Trophoblast cell (in vitro differentiated cells and primary cell): Measurements from ENCODE around the gene GTF2H2C.

ENCODE experiments used
- DNase-seq, 2 donors: peaks; one replicate each; pipeline ENCODE4 v3.0.0-alpha.2; 2016
- H2AFZ ChIP-seq: 2 replicates; pipeline ENCODE4 v1.6.1; 2013; ENCODE audit warnings: low read length, moderate library complexity, mild to moderate bottlenecking; ENCODE audit not compliant: insufficient read depth, poor library complexity
- H2AK5ac ChIP-seq: 2 replicates; pipeline ENCODE4 v1.6.1; 2013; ENCODE audit warnings: mild to moderate bottlenecking, low read length
- H2BK120ac ChIP-seq: 2 replicates; pipeline ENCODE4 v1.6.1; 2013; ENCODE audit warnings: low read length, mild to moderate bottlenecking, moderate library complexity; ENCODE audit not compliant: insufficient read depth, poor library complexity
- H2BK12ac ChIP-seq: 2 replicates; pipeline ENCODE4 v1.6.1; 2013; ENCODE audit warnings: mild to moderate bottlenecking, low read length, moderate library complexity
- H2BK5ac ChIP-seq: 2 replicates; pipeline ENCODE4 v1.6.1; 2013; ENCODE audit warnings: low read length, low read depth, moderate library complexity, mild to moderate bottlenecking; ENCODE audit not compliant: poor library complexity
- H3K14ac ChIP-seq: 2 replicates; pipeline ENCODE4 v1.6.1; 2013; ENCODE audit warnings: mild to moderate bottlenecking, low read length
- H3K18ac ChIP-seq: 2 replicates; pipeline ENCODE4 v1.6.1; 2013; ENCODE audit warnings: mild to moderate bottlenecking, low read length
- H3K23ac ChIP-seq: 2 replicates; pipeline ENCODE4 v1.6.1; 2013; ENCODE audit warnings: low read length
- H3K27ac ChIP-seq: 2 replicates; pipeline ENCODE4 v1.5.1; 2013; ENCODE audit warnings: low read depth, mild to moderate bottlenecking, inconsistent platforms, low read length, moderate library complexity
- H3K27me3 ChIP-seq: 2 replicates; pipeline ENCODE4 v1.6.1; 2013; ENCODE audit warnings: inconsistent platforms, mild to moderate bottlenecking, low read length, moderate library complexity; ENCODE audit not compliant: insufficient read depth
- H3K36me3 ChIP-seq, 2 experiments: 1 replicate in 1 of 2; 2 replicates in 1 of 2; pipeline ENCODE4 v1.6.1; 2013; ENCODE audit warnings: low read length in 2 of 2, mild to moderate bottlenecking in 2 of 2, moderate library complexity in 1 of 2; ENCODE audit not compliant: insufficient read depth in 2 of 2, control insufficient read depth in 1 of 2
- H3K4ac ChIP-seq: 2 replicates; pipeline ENCODE4 v1.6.1; 2013; ENCODE audit warnings: low read depth, mild to moderate bottlenecking, low read length, moderate library complexity
- H3K4me1 ChIP-seq, 2 experiments: 1 replicate in 1 of 2; 2 replicates in 1 of 2; pipeline ENCODE4 v1.6.1; 2013; ENCODE audit warnings: low read length in 2 of 2, mild to moderate bottlenecking in 2 of 2, moderate library complexity in 1 of 2; ENCODE audit not compliant: insufficient read depth in 2 of 2, control insufficient read depth in 1 of 2
- H3K4me2 ChIP-seq: 2 replicates; pipeline ENCODE4 v1.6.1; 2013; ENCODE audit warnings: inconsistent platforms, mild to moderate bottlenecking, low read length, moderate library complexity
- H3K4me3 ChIP-seq: 2 replicates; pipeline ENCODE4 v1.5.1; 2013; ENCODE audit warnings: mild to moderate bottlenecking, low read depth, low read length, inconsistent platforms
- H3K79me1 ChIP-seq: one replicate; pipeline ENCODE4 v1.6.1; 2013; ENCODE audit warnings: low read length
- H3K79me2 ChIP-seq: 2 replicates; pipeline ENCODE4 v1.6.1; 2013; ENCODE audit warnings: low read length, mild to moderate bottlenecking; ENCODE audit not compliant: control insufficient read depth, insufficient read depth, poor library complexity
- H3K9ac ChIP-seq: 2 replicates; pipeline ENCODE4 v1.6.1; 2013; ENCODE audit warnings: mild to moderate bottlenecking, low read length
- H3K9me3 ChIP-seq: 2 replicates; pipeline ENCODE4 v1.6.1; 2013; ENCODE audit warnings: low read depth, mild to moderate bottlenecking, control low read depth, inconsistent platforms, low read length; ENCODE audit not compliant: insufficient read depth
- H4K12ac ChIP-seq: 2 replicates; pipeline ENCODE4 v1.6.1; 2013; ENCODE audit warnings: low read depth, mild to moderate bottlenecking, low read length, moderate library complexity
- H4K8ac ChIP-seq: 2 replicates; pipeline ENCODE4 v1.6.1; 2013; ENCODE audit warnings: low read depth, mild to moderate bottlenecking, low read length, moderate library complexity
- H4K91ac ChIP-seq: one replicate; pipeline ENCODE4 v1.6.1; 2013; ENCODE audit warnings: low read depth, mild to moderate bottlenecking, low read length, moderate library complexity
- WGBS: extraction: QIAGEN DNeasy Blood & Tissue Kit; methylation state at CpG from one replicate; pipeline ENCODE4 v1.1.7; 2013; ENCODE audit warnings: missing lambda C conversion rate; ENCODE audit not compliant: insufficient read length, insufficient coverage; ENCODE audit errors: extremely low coverage; 5-methylcytosine and 5-hydroxymethylcytosine counted together

The GTF2H2C gene

GRCh38 chr5:69525490-69525889 lies 34.5 kb upstream of the GTF2H2C start:
- Histone ChIP-seq H3K27me3 (no peaks in the 10 kb centered on the region), H2AFZ (no peak overlapping the region), H3K4ac (no peak overlapping the region), H3K27ac (no peak overlapping the region), H2AK5ac (no peak overlapping the region), H2BK120ac (no peak overlapping the region), H4K91ac (no peak overlapping the region), H3K79me1 (peaks cover 4% of the 10 kb centered on the region), H3K4me3 (no peak overlapping the region), H3K18ac (no peak overlapping the region), H4K8ac (no peak overlapping the region), H3K4me2 (no peak overlapping the region), H3K79me2 (no peaks in the 10 kb centered on the region), H3K23ac (no peak overlapping the region), H3K14ac (no peak overlapping the region), H3K9me3 (no peaks in the 10 kb centered on the region), H4K12ac (no peak overlapping the region), H3K4me1 (peaks cover 4 to 12% of the 10 kb centered on the region in 2 experiments), H2BK5ac (no peak overlapping the region), H3K36me3 (no peaks in the 10 kb centered on the region), H3K9ac (no peak overlapping the region), H2BK12ac (no peak overlapping the region)
- WGBS: no CpG with 5 or more reads among the region's 2 CpGs
- DNase-seq: no peak

- no CpG with 5 or more reads among the region's 9 CpGs for WGBS
- H3K23ac ChIP-seq: no peak overlapping the region
- H3K27ac ChIP-seq: no peak overlapping the region
- no peak overlapping the region for H4K91ac ChIP-seq
- H2BK12ac ChIP-seq: no peak overlapping the region
- H2AFZ ChIP-seq: no peak overlapping the region
- H3K79me1 ChIP-seq: peaks cover 4% of the 10 kb centered on the region
- H3K4me3 ChIP-seq: no peak overlapping the region
- no peak overlapping the region for H4K12ac ChIP-seq
- H3K79me2 ChIP-seq: no peaks in the 10 kb centered on the region
- no peak overlapping the region for H2BK120ac ChIP-seq
- H3K4me1 ChIP-seq: peaks cover 4 to 12% of the 10 kb centered on the region in 2 experiments
- no peak overlapping the region for H4K8ac ChIP-seq
- no peaks in the 10 kb centered on the region for H3K9me3 ChIP-seq
- H3K18ac ChIP-seq: no peak overlapping the region
- H2BK5ac ChIP-seq: no peak overlapping the region
- no peak overlapping the region for H3K4me2 ChIP-seq
- no peak overlapping the region for H3K9ac ChIP-seq
- no peak for DNase-seq
- no peak overlapping the region for H3K4ac ChIP-seq
- H3K36me3 ChIP-seq: no peaks in the 10 kb centered on the region
- H2AK5ac ChIP-seq: no peak overlapping the region
- H3K27me3 ChIP-seq: no peaks in the 10 kb centered on the region
- H3K14ac ChIP-seq: no peak overlapping the region
Measured at GRCh38 chr5:69526660-69527059, 33.3 kb upstream of the GTF2H2C start.

DNA sequence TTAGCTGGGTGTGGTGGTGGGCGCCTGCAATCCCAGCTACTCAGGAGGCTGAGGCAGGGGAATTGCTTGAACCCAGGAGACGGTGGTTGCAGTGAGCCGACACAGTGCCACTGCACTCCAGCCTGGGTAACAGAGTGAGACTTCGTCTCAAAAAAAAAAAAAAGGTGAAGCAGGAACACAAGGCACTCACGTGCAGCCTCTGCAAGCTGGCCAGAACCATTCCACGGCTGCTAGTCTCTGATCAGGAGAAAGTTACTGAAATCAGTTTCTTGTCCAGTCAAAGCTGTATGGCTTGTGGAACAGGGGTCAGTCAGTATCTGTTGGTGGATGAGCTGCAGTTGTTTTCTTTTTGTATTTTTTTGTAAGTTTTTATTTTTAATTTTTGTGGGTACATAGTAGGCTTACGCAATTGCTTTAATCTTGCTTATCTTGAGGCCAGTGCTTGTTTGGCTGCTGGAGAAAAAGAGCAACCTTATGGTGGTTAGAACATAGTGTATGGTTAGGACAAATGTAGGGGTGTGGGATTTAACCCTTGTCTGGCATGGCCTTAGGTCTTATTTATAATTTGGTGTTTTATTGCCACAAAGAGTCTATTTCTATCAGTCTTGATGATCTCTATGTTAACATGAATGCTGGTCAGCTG lies 32.7 kb upstream of the GTF2H2C start:
- peaks cover 4 to 12% of the 10 kb centered on the region in 2 experiments for H3K4me1 ChIP-seq
- H3K4ac ChIP-seq: no peak overlapping the region
- no peak overlapping the region for H3K9ac ChIP-seq
- peak overlapping the region; percentile 17 for H3K4me2 ChIP-seq
- H3K79me2 ChIP-seq: no peaks in the 10 kb centered on the region
- no peak overlapping the region for H3K18ac ChIP-seq
- H3K27ac ChIP-seq: peak overlapping the region; percentile 39
- H3K36me3 ChIP-seq: no peaks in the 10 kb centered on the region
- H3K4me3 ChIP-seq: no peak overlapping the region
- H2BK5ac ChIP-seq: no peak overlapping the region
- H2AK5ac ChIP-seq: no peak overlapping the region
- H3K14ac ChIP-seq: no peak overlapping the region
- no peak overlapping the region for H4K12ac ChIP-seq
- H3K27me3 ChIP-seq: no peaks in the 10 kb centered on the region
- H3K23ac ChIP-seq: no peak overlapping the region
- no peak for DNase-seq
- H4K8ac ChIP-seq: peak overlapping the region; percentile 54
- peak overlapping the region; percentile 31 for H2BK120ac ChIP-seq
- H4K91ac ChIP-seq: peak overlapping the region; percentile 65
- peaks cover 4% of the 10 kb centered on the region for H3K79me1 ChIP-seq
- no peak overlapping the region for H2BK12ac ChIP-seq
- H3K9me3 ChIP-seq: no peaks in the 10 kb centered on the region
- H2AFZ ChIP-seq: no peak overlapping the region
- WGBS: no CpG with 5 or more reads among the region's 7 CpGs

GRCh38 chr5:69528035-69528434 lies 32.0 kb upstream of the GTF2H2C start:
- Histone ChIP-seq H3K27me3 (no peaks in the 10 kb centered on the region), H3K79me2 (no peaks in the 10 kb centered on the region), H4K12ac (no peak overlapping the region), H4K8ac (no peak overlapping the region), H3K23ac (no peak overlapping the region), H2BK12ac (no peak overlapping the region), H2BK120ac (peak overlapping the region; percentile 31), H3K4me2 (peak overlapping the region; percentile 17), H3K18ac (no peak overlapping the region), H2AK5ac (no peak overlapping the region), H3K14ac (no peak overlapping the region), H3K36me3 (no peaks in the 10 kb centered on the region), H3K79me1 (peaks cover 4% of the 10 kb centered on the region), H3K9me3 (no peaks in the 10 kb centered on the region), H3K4me3 (no peak overlapping the region), H3K9ac (no peak overlapping the region), H3K27ac (peak overlapping the region; percentile 14), H2AFZ (no peak overlapping the region), H3K4me1 (peaks cover 4 to 12% of the 10 kb centered on the region in 2 experiments), H4K91ac (no peak overlapping the region), H2BK5ac (no peak overlapping the region), H3K4ac (no peak overlapping the region)
- DNase-seq: peak; percentile 26 to 62
- no CpG with 5 or more reads among the region's 5 CpGs for WGBS
